NCI-H69 (cell line): ENCODE results near the gene C10orf67.
"Not testable (repeated sequence)": the region's sequence is repeated elsewhere in the genome, so short reads cannot be mapped to it uniquely, and the experiment has no call there.

ENCODE experiments used
- DNase-seq: peaks from one replicate; lab custom pipeline; 2025; lab: John Stamatoyannopoulos, UW

Gene C10orf67

GRCh38 chr10:23344241-23344841 is at the start of gene C10orf67:
TSS of gene C10orf67 (minus strand) at chr10:23344797. CDS start at chr10:23344774, 23 bp downstream.
- peak; percentile 50 for DNase-seq

- DNase-seq = no peak
Measured at GRCh38 chr10:23391821-23392220, 47.2 kb upstream of the C10orf67 start.

GRCh38 chr10:23390809-23391208 is 46.2 kb upstream of the C10orf67 start:
- no peak for DNase-seq

- DNase-seq = not testable (repeated sequence)
Measured at GRCh38 chr10:23390408-23390807, 45.8 kb upstream of the C10orf67 start.

- not testable (repeated sequence) for DNase-seq
Measured at GRCh38 chr10:23387516-23387915, 42.9 kb upstream of the C10orf67 start.

- no peak for DNase-seq
Measured at GRCh38 chr10:23386052-23386451, 41.5 kb upstream of the C10orf67 start.

GRCh38 chr10:23384364-23384763 is 39.8 kb upstream of the C10orf67 start:
- DNase-seq = no peak

- DNase-seq = no peak
Measured at GRCh38 chr10:23383637-23384036, 39.0 kb upstream of the C10orf67 start.

GRCh38 chr10:23381298-23382040 is 36.9 kb upstream of the C10orf67 start:
- no peak for DNase-seq

GRCh38 chr10:23379686-23380085 is 35.1 kb upstream of the C10orf67 start:
- DNase-seq = no peak

GRCh38 chr10:23376229-23376655 is 31.6 kb upstream of the C10orf67 start:
- no peak for DNase-seq

GRCh38 chr10:23375366-23375765 is 30.8 kb upstream of the C10orf67 start:
- no peak for DNase-seq

- no peak for DNase-seq
Measured at GRCh38 chr10:23373156-23373555, 28.6 kb upstream of the C10orf67 start.

GRCh38 chr10:23371073-23371472 is 26.5 kb upstream of the C10orf67 start:
- DNase-seq = no peak

- no peak for DNase-seq
Measured at GRCh38 chr10:23370106-23370505, 25.5 kb upstream of the C10orf67 start.

GRCh38 chr10:23368816-23369640 is 24.4 kb upstream of the C10orf67 start:
- no peak for DNase-seq

- DNase-seq = no peak
Measured at GRCh38 chr10:23367896-23368595, 23.4 kb upstream of the C10orf67 start.

GRCh38 chr10:23365417-23366030 is 20.9 kb upstream of the C10orf67 start:
- not testable (repeated sequence) for DNase-seq

- DNase-seq = no peak
Measured at GRCh38 chr10:23364378-23364777, 19.8 kb upstream of the C10orf67 start.

- DNase-seq = no peak
Measured at GRCh38 chr10:23363793-23364135, 19.2 kb upstream of the C10orf67 start.

GRCh38 chr10:23362879-23363792 is 18.5 kb upstream of the C10orf67 start:
- DNase-seq = no peak
